HFFc6 (cell line): ENCODE results near the gene KRT32. TPM values are rescaled to one million over a fixed set of nuclear protein-coding genes. Genes with fewer than 3 reads are reported as not detected.
"Not testable (repeated sequence)": the region's sequence is repeated elsewhere in the genome, so short reads cannot be mapped to it uniquely, and the experiment has no call there.

Experiments
- DNase-seq: peaks from one replicate; pipeline ENCODE4 v3.0.0-alpha.2; 2018
- H3K27ac Mint-ChIP-seq: 2 replicates; pipeline ENCODE4 v1.8.0; 2020; ENCODE audit warnings: mild to moderate bottlenecking, mixed read lengths
- H3K27me3 Mint-ChIP-seq: 2 replicates; pipeline ENCODE4 v1.8.0; 2021; ENCODE audit warnings: mild to moderate bottlenecking, moderate library complexity, mixed read lengths; ENCODE audit not compliant: insufficient read depth
- H3K36me3 Mint-ChIP-seq: 2 replicates; pipeline ENCODE4 v1.8.0; 2021; ENCODE audit warnings: low read depth, mixed read lengths
- H3K4me1 Mint-ChIP-seq: 2 replicates; pipeline ENCODE4 v1.8.0; 2020; ENCODE audit warnings: low read depth, mixed read lengths
- H3K4me3 Mint-ChIP-seq: 2 replicates; pipeline ENCODE4 v1.8.0; 2020; ENCODE audit warnings: mild to moderate bottlenecking, moderate library complexity, mixed read lengths
- H3K9me3 Mint-ChIP-seq: 2 replicates; pipeline ENCODE4 v1.8.0; 2020; ENCODE audit warnings: mild to moderate bottlenecking, mixed read lengths
- CTCF ChIP-seq: fragments of 200-600 bp; sonication (generic); IDR thresholded peaks from 2 replicates; pipeline ENCODE4 v1.5.0; 2021; ENCODE audit warnings: antibody characterized with exemption, mild to moderate bottlenecking
- total RNA-seq, 6 experiments: library from RNA; stranded (reverse); fragmentation: NEBNext Ultra II Directional; extraction: Animal tissue kit (Norgen Biotek cat#: 25700); gene quantifications; 2 replicates in 1 of 6; 3 replicates in 5 of 6; pipeline ENCODE4 v1.2.3, GENCODE V29; 2021

KRT32 gene
- total RNA-seq, 6 experiments from 2014 or later: 0.14 TPM; not detected in 4

DNA sequence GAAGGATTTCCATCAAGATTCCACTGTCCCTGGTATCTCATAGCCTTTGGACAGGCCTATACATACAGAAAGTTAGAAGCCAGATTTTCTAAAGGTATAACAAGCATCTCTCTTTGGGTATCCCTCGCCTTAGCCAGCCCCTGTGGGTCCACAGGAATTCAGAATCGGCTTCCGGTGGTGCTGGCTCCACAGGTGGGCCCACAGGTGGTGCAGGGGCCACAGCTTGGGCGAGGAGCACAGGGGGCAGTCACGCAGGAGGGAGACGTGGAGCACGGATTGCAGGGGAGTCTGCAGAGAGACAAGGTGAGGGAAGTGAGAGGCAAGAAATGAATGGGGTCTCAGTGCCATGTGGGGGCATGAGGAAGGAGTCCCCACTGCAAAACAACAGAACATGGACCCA, 29.9 kb downstream of the KRT32 start:
- no peak for TF ChIP-seq CTCF
- H3K27me3 Mint-ChIP-seq: no peaks in the 10 kb centered on the region; the same call in 1 of the 2 replicates
- peaks cover 9% of the 10 kb centered on the region for H3K36me3 Mint-ChIP-seq
- no peak for DNase-seq
- H3K9me3 Mint-ChIP-seq: 0 out of 2 replicates have a peak, but pooled peaks cover 4% of the 10 kb centered on the region
- H3K4me3 Mint-ChIP-seq: no peak overlapping the region
- no peak overlapping the region for H3K27ac Mint-ChIP-seq
- peaks cover 26% of the 10 kb centered on the region for H3K4me1 Mint-ChIP-seq

GRCh38 chr17:41434415-41434814, 32.8 kb downstream of the KRT32 start:
- peaks cover 19% of the 10 kb centered on the region for H3K4me1 Mint-ChIP-seq
- H3K27ac Mint-ChIP-seq: no peak overlapping the region

GRCh38 chr17:41434005-41434404, 33.2 kb downstream of the KRT32 start:
- no peak overlapping the region for H3K27ac Mint-ChIP-seq
- H3K9me3 Mint-ChIP-seq: no peaks in the 10 kb centered on the region
- TF ChIP-seq CTCF: no peak
- no peaks in the 10 kb centered on the region for H3K27me3 Mint-ChIP-seq
- peaks cover 17% of the 10 kb centered on the region for H3K4me1 Mint-ChIP-seq
- no peaks in the 10 kb centered on the region for H3K36me3 Mint-ChIP-seq
- H3K4me3 Mint-ChIP-seq: no peak overlapping the region
- DNase-seq: no peak

More at GRCh38 chr17:41434415-41434814, 32.8 kb downstream of the KRT32 start:
- H3K9me3 Mint-ChIP-seq: no peaks in the 10 kb centered on the region
- DNase-seq: no peak
- no peaks in the 10 kb centered on the region for H3K27me3 Mint-ChIP-seq
- TF ChIP-seq CTCF: no peak
- H3K4me3 Mint-ChIP-seq: no peak overlapping the region
- H3K36me3 Mint-ChIP-seq: no peaks in the 10 kb centered on the region

GRCh38 chr17:41433586-41433985, 33.6 kb downstream of the KRT32 start:
- peaks cover 21% of the 10 kb centered on the region for H3K4me1 Mint-ChIP-seq
- no peak overlapping the region for H3K4me3 Mint-ChIP-seq
- H3K9me3 Mint-ChIP-seq: no peaks in the 10 kb centered on the region
- no peak overlapping the region for H3K27ac Mint-ChIP-seq
- no peaks in the 10 kb centered on the region for H3K27me3 Mint-ChIP-seq
- no peaks in the 10 kb centered on the region for H3K36me3 Mint-ChIP-seq
- TF ChIP-seq CTCF: no peak
- no peak for DNase-seq

DNA sequence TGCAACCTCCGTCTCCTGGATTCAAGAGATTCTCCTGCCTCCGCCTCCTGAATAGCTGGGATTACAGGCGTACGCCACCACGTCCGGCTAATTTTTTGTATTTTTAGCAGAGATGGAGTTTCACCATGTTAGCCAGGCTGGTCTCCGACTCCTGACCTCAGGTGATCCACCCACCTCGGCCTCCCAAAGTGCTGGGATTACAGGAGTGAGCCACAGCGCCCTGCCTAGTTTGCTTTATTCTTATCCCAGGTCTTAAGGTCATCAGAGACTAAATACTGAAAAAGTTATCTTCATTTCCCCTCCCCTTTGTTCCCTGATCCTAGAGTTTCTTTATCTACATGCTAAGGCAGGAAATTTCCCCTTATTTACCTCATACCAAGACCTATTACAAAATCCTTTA, 36.8 kb downstream of the KRT32 start:
- not testable (repeated sequence) for H3K36me3 Mint-ChIP-seq, H3K4me3 Mint-ChIP-seq, H3K9me3 Mint-ChIP-seq, H3K27ac Mint-ChIP-seq, DNase-seq, H3K27me3 Mint-ChIP-seq
- peaks cover 22% of the 10 kb centered on the region for H3K4me1 Mint-ChIP-seq

GRCh38 chr17:41429667-41430066, 37.5 kb downstream of the KRT32 start:
- no peak overlapping the region for H3K27ac Mint-ChIP-seq
- H3K4me1 Mint-ChIP-seq: peaks cover 22% of the 10 kb centered on the region
- no peaks in the 10 kb centered on the region for H3K36me3 Mint-ChIP-seq
- no peaks in the 10 kb centered on the region for H3K9me3 Mint-ChIP-seq
- H3K4me3 Mint-ChIP-seq: no peak overlapping the region
- no peaks in the 10 kb centered on the region for H3K27me3 Mint-ChIP-seq
- DNase-seq: no peak
- no peak for TF ChIP-seq CTCF
